Testis (tissue), 2 donors: Measurements from ENCODE around the gene MALL.

Source experiments
- POLR2A ChIP-seq: fragments of 450-650 bp; IDR thresholded peaks from one replicate; pipeline ENCODE4 v1.6.1; 2017; ENCODE audit warnings: antibody characterized with exemption, mild to moderate bottlenecking, moderate library complexity
- TF ChIP-seq, protein P1 (sequence below), 3 experiments: fragments of 450-650 bp in 2 of 3; fragments of 200-600 bp in 1 of 3; sonication (generic) in 1 of 3; IDR thresholded peaks; one replicate each; pipeline ENCODE4 v1.5.1; 2016 to 2019; ENCODE audit warnings: antibody characterized with exemption in 3 of 3, mild to moderate bottlenecking in 2 of 3, moderate library complexity in 1 of 3

GRCh38 chr2:110131166-110131565 is 15.5 kb upstream of the MALL start:
- TF ChIP-seq, protein P1, sequence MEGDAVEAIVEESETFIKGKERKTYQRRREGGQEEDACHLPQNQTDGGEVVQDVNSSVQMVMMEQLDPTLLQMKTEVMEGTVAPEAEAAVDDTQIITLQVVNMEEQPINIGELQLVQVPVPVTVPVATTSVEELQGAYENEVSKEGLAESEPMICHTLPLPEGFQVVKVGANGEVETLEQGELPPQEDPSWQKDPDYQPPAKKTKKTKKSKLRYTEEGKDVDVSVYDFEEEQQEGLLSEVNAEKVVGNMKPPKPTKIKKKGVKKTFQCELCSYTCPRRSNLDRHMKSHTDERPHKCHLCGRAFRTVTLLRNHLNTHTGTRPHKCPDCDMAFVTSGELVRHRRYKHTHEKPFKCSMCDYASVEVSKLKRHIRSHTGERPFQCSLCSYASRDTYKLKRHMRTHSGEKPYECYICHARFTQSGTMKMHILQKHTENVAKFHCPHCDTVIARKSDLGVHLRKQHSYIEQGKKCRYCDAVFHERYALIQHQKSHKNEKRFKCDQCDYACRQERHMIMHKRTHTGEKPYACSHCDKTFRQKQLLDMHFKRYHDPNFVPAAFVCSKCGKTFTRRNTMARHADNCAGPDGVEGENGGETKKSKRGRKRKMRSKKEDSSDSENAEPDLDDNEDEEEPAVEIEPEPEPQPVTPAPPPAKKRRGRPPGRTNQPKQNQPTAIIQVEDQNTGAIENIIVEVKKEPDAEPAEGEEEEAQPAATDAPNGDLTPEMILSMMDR (IDR thresholded peaks at IDR 0.05): no peak
- no peak for TF ChIP-seq POLR2A
